Endothelial cell of umbilical vein (primary cell): ENCODE measurements around the gene CBFA2T3. TPM values are rescaled to one million over a fixed set of nuclear protein-coding genes. Genes with fewer than 3 reads are reported as not detected.

Experiments used
- BruUV-seq: library from RNA; stranded (reverse); fragments of 400-500 nt; replicated peaks from 2 replicates; lab custom pipeline; 2021; lab: Mats Ljungman, UMichigan
- CTCF ChIA-PET: fragments of 300-600, 350-600 bp; sonication (Branson Sonifier 250); formaldehyde crosslinking; loops from one replicate; lab custom pipeline; 2021; ENCODE audit warnings: antibody characterized with exemption, inconsistent platforms; lab: Charles Lee
- POLR2A ChIA-PET: fragments of 300-600, 350-600 bp; sonication (Branson Sonifier 250); formaldehyde crosslinking; loops from one replicate; lab custom pipeline; 2021; ENCODE audit warnings: antibody characterized with exemption, inconsistent platforms; lab: Charles Lee
- DNase-seq: peaks from one replicate; pipeline ENCODE4 v3.0.0-alpha.2; 2011; ENCODE audit warnings: low read depth, low spot score
- FAIRE-seq: peaks from 2 replicates; lab custom pipeline; 2011; peaks lifted over from hg19 to GRCh38; lab: Jason Lieb, UNC
- H2AFZ ChIP-seq: 2 replicates; pipeline ENCODE4 v1.6.0; 2012; ENCODE audit warnings: low read depth, low read length, control low read depth, inconsistent platforms
- H3K27ac ChIP-seq: 2 replicates; pipeline ENCODE4 v1.5.1; 2011; ENCODE audit warnings: low read depth, mild to moderate bottlenecking, control low read depth, low read length, moderate library complexity; ENCODE audit not compliant: insufficient read depth
- H3K27me3 ChIP-seq, 2 experiments: 2 replicates each; pipeline versions ENCODE4 v1.6.0 to v1.6.1; 2011; ENCODE audit warnings: low read length in 2 of 2, mixed read lengths in 1 of 2; ENCODE audit not compliant: control insufficient read depth in 2 of 2, insufficient read depth in 2 of 2
- H3K36me3 ChIP-seq, 2 experiments: 2 replicates in 1 of 2; 3 replicates in 1 of 2; pipeline ENCODE4 v1.5.1; 2011; ENCODE audit warnings: low read length in 2 of 2, mild to moderate bottlenecking in 1 of 2, moderate library complexity in 1 of 2; ENCODE audit not compliant: control insufficient read depth in 2 of 2, insufficient read depth in 2 of 2; ENCODE audit errors: extremely low read depth in 1 of 2
- H3K4me1 ChIP-seq: 3 replicates; pipeline ENCODE4 v1.5.1; 2011; ENCODE audit warnings: mild to moderate bottlenecking, low read length; ENCODE audit not compliant: control insufficient read depth, insufficient read depth; ENCODE audit errors: extremely low read depth
- H3K4me2 ChIP-seq: 2 replicates; pipeline ENCODE4 v1.6.1; 2011; ENCODE audit warnings: low read length, control low read depth, mixed read lengths; ENCODE audit not compliant: insufficient read depth
- H3K4me3 ChIP-seq, 3 experiments: fragments of 200-600 bp in 1 of 3; sonication (generic), shearing (Covaris generic) in 1 of 3; replicated peaks in 1 of 3; 2 replicates each; pipeline ENCODE4 v1.5.1; 2011 to 2016; ENCODE audit warnings: control low read depth in 3 of 3, low read length in 3 of 3, mild to moderate bottlenecking in 2 of 3, inconsistent platforms in 1 of 3, low read depth in 1 of 3, moderate library complexity in 1 of 3; ENCODE audit not compliant: insufficient read depth in 1 of 3
- H3K79me2 ChIP-seq: 2 replicates; pipeline ENCODE4 v1.6.0; 2012; ENCODE audit warnings: low read length, inconsistent platforms; ENCODE audit not compliant: control insufficient read depth, insufficient read depth
- H3K9ac ChIP-seq: replicated peaks from 2 replicates; pipeline ENCODE3; 2011; ENCODE audit warnings: low read length, control low read depth; ENCODE audit not compliant: insufficient read depth; ENCODE audit errors: extremely low read depth
- H3K9me1 ChIP-seq: replicated peaks from 3 replicates; pipeline ENCODE4 v1.6.0; 2011; ENCODE audit warnings: mild to moderate bottlenecking, low read length; ENCODE audit not compliant: control insufficient read depth, insufficient read depth; ENCODE audit errors: extremely low read depth
- H3K9me3 ChIP-seq: replicated peaks from 2 replicates; pipeline ENCODE4 v1.5.1; 2012; ENCODE audit warnings: low read length, inconsistent platforms; ENCODE audit not compliant: control insufficient read depth, insufficient read depth
- H4K20me1 ChIP-seq: replicated peaks from 2 replicates; pipeline ENCODE3; 2011; ENCODE audit warnings: mild to moderate bottlenecking, low read length; ENCODE audit not compliant: control insufficient read depth, insufficient read depth; ENCODE audit errors: extremely low read depth
- EZH2 ChIP-seq: IDR thresholded peaks from 2 replicates; pipeline ENCODE4 v1.6.1; 2012; ENCODE audit warnings: borderline replicate concordance, low read depth, mild to moderate bottlenecking, moderate library complexity, low read length, inconsistent platforms; ENCODE audit not compliant: severe bottlenecking
- FOS ChIP-seq: IDR thresholded peaks from 2 replicates; pipeline ENCODE4 v1.6.1; 2011; ENCODE audit warnings: mild to moderate bottlenecking, low read length, moderate library complexity, borderline replicate concordance; ENCODE audit not compliant: insufficient read depth
- GATA2 ChIP-seq: IDR thresholded peaks from 2 replicates; pipeline ENCODE4 v1.7.0; 2011; ENCODE audit warnings: low read depth, mild to moderate bottlenecking, moderate library complexity, mixed read lengths, low read length; ENCODE audit not compliant: insufficient read length, insufficient read depth
- JUN ChIP-seq: IDR thresholded peaks from 2 replicates; pipeline ENCODE4 v1.6.1; 2011; ENCODE audit warnings: borderline replicate concordance, low read depth; ENCODE audit not compliant: insufficient read length, insufficient read depth
- MYC ChIP-seq: IDR thresholded peaks from one replicate; pipeline ENCODE4 v1.6.1; 2011; ENCODE audit warnings: mild to moderate bottlenecking, low read depth, low read length
- POLR2A ChIP-seq: IDR thresholded peaks from 2 replicates; pipeline ENCODE4 v1.6.1; 2012; ENCODE audit warnings: low read depth, mild to moderate bottlenecking, control low read depth, low read length
- POLR2AphosphoS5 ChIP-seq: IDR thresholded peaks from 2 replicates; pipeline ENCODE4 v1.6.1; 2012; ENCODE audit warnings: low read depth, mild to moderate bottlenecking, control low read depth, low read length, moderate library complexity; ENCODE audit not compliant: insufficient read depth
- dilution Hi-C: fragments of 300-500 bp; cut with MboI; formaldehyde crosslinking; loops from one replicate; pipeline ENCODE4 v1.15.0; 2019; ENCODE audit warnings: low sequenced_read_pairs; ENCODE audit not compliant: extremely low pct_ligation_motif_present
- intact Hi-C: fragments of 100-400 bp; cut with micrococcal nuclease; formaldehyde crosslinking; loops from one replicate; pipeline ENCODE4 v1.10.0; 2022
- polyA plus RNA-seq, 4 experiments: library from polyadenylated mRNA; depleted of rRNA in 3 of 4; stranded (reverse) in 3 of 4; unstranded in 1 of 4; fragments of >200 nt; gene quantifications; 2 replicates each; pipeline versions ENCODE4 v1.2.1 to v1.2.3, GENCODE V29; 2011 to 2012; ENCODE audit warnings: missing spikeins in 1 of 4
- total RNA-seq: library from RNA; stranded (reverse); gene quantifications from 2 replicates; pipeline ENCODE4 v1.2.3, GENCODE V29; 2021
- TF ChIP-seq, protein P1 (sequence below), 2 donors: IDR thresholded peaks; 1 replicate in 1 of 2; 2 replicates in 1 of 2; pipeline ENCODE4 v1.5.1; 2011; ENCODE audit warnings: low read length in 2 of 2, mild to moderate bottlenecking in 2 of 2, moderate library complexity in 2 of 2, control low read depth in 1 of 2, inconsistent platforms in 1 of 2, low read depth in 1 of 2; ENCODE audit not compliant: insufficient read depth in 1 of 2; ENCODE audit errors: extremely low read depth in 1 of 2
- TF ChIP-seq, protein P2 (sequence below): IDR thresholded peaks from 2 replicates; pipeline ENCODE4 v1.6.1; 2011; ENCODE audit not compliant: insufficient read depth, insufficient read length

The CBFA2T3 gene
- total and polyA plus RNA-seq, 2 donors (not counting 3 experiments of a cell fraction or from before 2014, with no cell fraction given): not detected

DNA sequence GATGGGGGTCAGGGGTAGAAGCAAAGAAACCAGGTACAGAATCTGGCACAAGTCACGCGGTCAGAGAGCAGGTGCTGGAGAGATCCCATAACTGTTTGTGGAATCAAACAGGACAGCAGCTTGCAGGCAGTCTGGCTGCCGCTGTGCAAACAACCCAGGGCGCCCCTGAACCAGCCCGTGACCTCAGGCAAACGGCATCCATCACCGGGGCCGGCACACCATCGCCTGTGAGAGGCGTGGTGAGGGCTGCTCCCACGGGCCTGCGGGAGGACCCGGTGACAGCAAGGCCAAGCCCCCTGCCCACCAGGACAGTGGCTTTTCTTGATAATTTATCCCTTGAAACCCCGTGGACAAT is 47.9 kb downstream of the CBFA2T3 start:
- H3K9me1 ChIP-seq: no peaks in the 10 kb centered on the region
- H3K4me2 ChIP-seq: no peak overlapping the region
- dilution Hi-C loops: no loop called here
- intact Hi-C loops: no loop called here
- no peak overlapping the region for H2AFZ ChIP-seq
- H3K9me3 ChIP-seq: no peaks in the 10 kb centered on the region
- no TSS peak for BruUV-seq
- H3K79me2 ChIP-seq: no peaks in the 10 kb centered on the region
- no peak overlapping the region for H3K9ac ChIP-seq
- DNase-seq (no peak), FAIRE-seq (no peak)
- peaks cover 7% of the 10 kb centered on the region for H3K4me1 ChIP-seq
- H3K27ac ChIP-seq: no peak overlapping the region
- ChIA-PET CTCF (no interaction called here), POLR2A (no interaction called here)
- no peak overlapping the region for H3K4me3 ChIP-seq
- TF ChIP-seq FOS: no peak
- no peak for TF ChIP-seq POLR2AphosphoS5
- H3K27me3 ChIP-seq: no peaks in the 10 kb centered on the region
- H3K36me3 ChIP-seq: no peaks in the 10 kb centered on the region
- no peaks in the 10 kb centered on the region for H4K20me1 ChIP-seq

DNA sequence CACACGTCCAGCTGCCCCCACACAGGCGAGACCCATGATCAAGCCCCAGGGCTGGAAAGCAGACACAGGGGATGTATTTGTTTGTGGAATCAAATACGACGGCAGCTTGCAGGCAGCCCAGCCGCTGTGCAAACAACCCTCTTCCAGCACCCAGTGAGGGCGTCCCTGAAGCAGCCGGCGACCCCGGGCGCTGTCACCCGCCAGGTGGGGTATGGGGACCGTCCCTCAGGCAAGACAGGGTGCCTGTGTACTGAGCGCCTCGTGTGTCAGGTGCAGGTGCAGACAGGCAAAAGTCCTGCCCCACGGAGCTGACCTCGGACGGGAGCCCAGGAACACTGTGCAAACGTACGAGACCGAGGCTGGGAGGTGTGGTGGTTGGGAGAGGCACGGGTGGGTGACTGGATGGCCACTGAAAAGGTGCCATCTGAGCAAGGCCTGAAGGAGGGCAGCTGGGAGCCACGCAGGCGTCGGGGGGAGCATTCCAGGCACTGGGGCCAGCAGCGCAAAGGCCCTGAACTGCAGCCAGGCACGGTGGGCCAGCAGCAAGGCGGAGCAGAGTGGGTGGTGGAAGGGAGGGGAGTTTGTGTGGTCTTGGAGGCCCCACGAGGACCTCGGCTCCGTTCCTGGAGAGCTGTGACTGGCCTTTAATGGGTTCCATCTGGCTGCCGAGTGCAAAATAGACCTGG is 48.5 kb downstream of the CBFA2T3 start:
- DNase-seq: no peak
- Histone ChIP-seq H2AFZ (no peak overlapping the region), H3K4me3 (no peak overlapping the region), H4K20me1 (no peaks in the 10 kb centered on the region), H3K9ac (no peak overlapping the region), H3K9me1 (no peaks in the 10 kb centered on the region), H3K27me3 (no peaks in the 10 kb centered on the region), H3K4me1 (peaks cover 7% of the 10 kb centered on the region), H3K36me3 (no peaks in the 10 kb centered on the region), H3K79me2 (no peaks in the 10 kb centered on the region), H3K27ac (no peak overlapping the region), H3K9me3 (no peaks in the 10 kb centered on the region), H3K4me2 (no peak overlapping the region)
- BruUV-seq: no TSS peak
- ChIA-PET POLR2A (no interaction called here), CTCF (no interaction called here)
- TF ChIP-seq FOS (no peak), EZH2 (no peak), MYC (no peak), POLR2A (no peak), JUN (no peak), POLR2AphosphoS5 (no peak), GATA2 (no peak)
- TF ChIP-seq, protein P1, sequence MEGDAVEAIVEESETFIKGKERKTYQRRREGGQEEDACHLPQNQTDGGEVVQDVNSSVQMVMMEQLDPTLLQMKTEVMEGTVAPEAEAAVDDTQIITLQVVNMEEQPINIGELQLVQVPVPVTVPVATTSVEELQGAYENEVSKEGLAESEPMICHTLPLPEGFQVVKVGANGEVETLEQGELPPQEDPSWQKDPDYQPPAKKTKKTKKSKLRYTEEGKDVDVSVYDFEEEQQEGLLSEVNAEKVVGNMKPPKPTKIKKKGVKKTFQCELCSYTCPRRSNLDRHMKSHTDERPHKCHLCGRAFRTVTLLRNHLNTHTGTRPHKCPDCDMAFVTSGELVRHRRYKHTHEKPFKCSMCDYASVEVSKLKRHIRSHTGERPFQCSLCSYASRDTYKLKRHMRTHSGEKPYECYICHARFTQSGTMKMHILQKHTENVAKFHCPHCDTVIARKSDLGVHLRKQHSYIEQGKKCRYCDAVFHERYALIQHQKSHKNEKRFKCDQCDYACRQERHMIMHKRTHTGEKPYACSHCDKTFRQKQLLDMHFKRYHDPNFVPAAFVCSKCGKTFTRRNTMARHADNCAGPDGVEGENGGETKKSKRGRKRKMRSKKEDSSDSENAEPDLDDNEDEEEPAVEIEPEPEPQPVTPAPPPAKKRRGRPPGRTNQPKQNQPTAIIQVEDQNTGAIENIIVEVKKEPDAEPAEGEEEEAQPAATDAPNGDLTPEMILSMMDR (IDR thresholded peaks at IDR 0.05; ENCODE audit: extremely low read depth in 1 of 2, insufficient read depth in 1 of 2, low read depth in 1 of 2, low read length in 2 of 2): no peak
- TF ChIP-seq, protein P2, sequence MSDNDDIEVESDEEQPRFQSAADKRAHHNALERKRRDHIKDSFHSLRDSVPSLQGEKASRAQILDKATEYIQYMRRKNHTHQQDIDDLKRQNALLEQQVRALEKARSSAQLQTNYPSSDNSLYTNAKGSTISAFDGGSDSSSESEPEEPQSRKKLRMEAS: no peak
- dilution Hi-C loops (no loop called here), intact Hi-C loops (no loop called here)
- FAIRE-seq: no peak
